NCI-H2171 treated with DMSO at 0.1 percent for 48 hours (cell line): ENCODE measurements around the gene CASKIN2.

Source experiments
- DNase-seq: peaks from one replicate; lab custom pipeline; 2025; lab: John Stamatoyannopoulos, UW

The CASKIN2 gene

GRCh38 chr17:75503976-75504346 lies 11.4 kb downstream of the CASKIN2 start:
- DNase-seq = no peak

- DNase-seq = no peak
Measured at GRCh38 chr17:75503337-75503950, 11.9 kb downstream of the CASKIN2 start.

GRCh38 chr17:75502721-75503329 lies 12.5 kb downstream of the CASKIN2 start:
- no peak for DNase-seq

GRCh38 chr17:75502072-75502720 lies 13.1 kb downstream of the CASKIN2 start:
- no peak for DNase-seq

- DNase-seq = no peak
Measured at GRCh38 chr17:75501378-75502071, 13.8 kb downstream of the CASKIN2 start.

- DNase-seq = no peak
Measured at GRCh38 chr17:75500419-75501216, 14.7 kb downstream of the CASKIN2 start.

GRCh38 chr17:75499313-75500022 lies 15.9 kb downstream of the CASKIN2 start:
- DNase-seq = no peak

- DNase-seq = no peak
Measured at GRCh38 chr17:75498726-75499213, 16.6 kb downstream of the CASKIN2 start.

GRCh38 chr17:75498039-75498725 lies 17.2 kb downstream of the CASKIN2 start:
- DNase-seq = no peak

- no peak for DNase-seq
Measured at GRCh38 chr17:75496005-75496404, 19.3 kb downstream of the CASKIN2 start.

- DNase-seq = no peak
Measured at GRCh38 chr17:75494326-75494877, 20.9 kb downstream of the CASKIN2 start.

GRCh38 chr17:75493476-75494129 lies 21.7 kb downstream of the CASKIN2 start:
- DNase-seq = no peak

- no peak for DNase-seq
Measured at GRCh38 chr17:75492555-75493168, 22.7 kb downstream of the CASKIN2 start.

- no peak for DNase-seq
Measured at GRCh38 chr17:75491680-75492079, 23.7 kb downstream of the CASKIN2 start.

GRCh38 chr17:75490953-75491649 lies 24.2 kb downstream of the CASKIN2 start:
- DNase-seq = no peak

GRCh38 chr17:75490173-75490743 lies 25.1 kb downstream of the CASKIN2 start:
- DNase-seq = no peak

GRCh38 chr17:75489511-75489955 lies 25.8 kb downstream of the CASKIN2 start:
- no peak for DNase-seq
